Testis (tissue), 3 donors: ENCODE measurements around the gene MAN1C1. TPM values are rescaled to one million over a fixed set of nuclear protein-coding genes. Genes with fewer than 3 reads are reported as not detected.

ENCODE experiments used
- DNase-seq: peaks from one replicate; pipeline ENCODE4 v3.0.0-alpha.2; 2019
- H3K27ac ChIP-seq, 2 donors: fragments of 200-600 bp; sonication (generic); one replicate each; pipeline ENCODE4 v1.5.1; 2019
- H3K27me3 ChIP-seq: fragments of 200-600 bp; sonication (generic); one replicate; pipeline ENCODE4 v1.5.1; 2019
- H3K36me3 ChIP-seq: fragments of 200-600 bp; sonication (generic); one replicate; pipeline ENCODE4 v1.5.1; 2017; ENCODE audit warnings: low read depth; ENCODE audit errors: missing control alignments
- H3K4me1 ChIP-seq: fragments of 200-600 bp; sonication (generic); one replicate; pipeline ENCODE4 v1.5.1; 2019
- H3K4me3 ChIP-seq, 2 donors: fragments of 200-600 bp; sonication (generic); one replicate each; pipeline ENCODE4 v1.5.1; 2017 to 2019
- H3K9me3 ChIP-seq: fragments of 200-600 bp; sonication (generic); one replicate; pipeline ENCODE4 v1.5.1; 2017
- CTCF ChIP-seq, 3 experiments: fragments of 450-650 bp in 2 of 3; fragments of 200-600 bp in 1 of 3; sonication (generic) in 1 of 3; IDR thresholded peaks; one replicate each; pipeline ENCODE4 v1.5.1; 2016 to 2019; ENCODE audit warnings: antibody characterized with exemption in 3 of 3, mild to moderate bottlenecking in 2 of 3, moderate library complexity in 1 of 3
- POLR2A ChIP-seq: fragments of 450-650 bp; IDR thresholded peaks from one replicate; pipeline ENCODE4 v1.6.1; 2017; ENCODE audit warnings: antibody characterized with exemption, mild to moderate bottlenecking, moderate library complexity
- WGBS, 2 donors: methylation state at CpG; one replicate each; pipeline ENCODE4 v1.1.5; 2018; 5-methylcytosine and 5-hydroxymethylcytosine counted together
- intact Hi-C: fragments of 100-400 bp; cut with DNase I; formaldehyde crosslinking; loops from one replicate; pipeline ENCODE4 v1.15.1; 2023; ENCODE audit warnings: low total_unique reads
- polyA plus RNA-seq: library from polyadenylated mRNA; stranded (reverse); fragments of 350-450 nt; fragmentation: Illumina TruSeq; extraction: RNeasy Lipid Tissue Mini Kit (QIAGEN cat#74804); gene quantifications from one replicate; pipeline ENCODE4 v1.2.3, GENCODE V29; 2014; ENCODE audit warnings: low read depth, low replicate concordance; ENCODE audit not compliant: insufficient read depth
- total RNA-seq, 2 donors: library from RNA; depleted of rRNA; stranded (reverse); fragments of >200 nt; gene quantifications; one replicate each; pipeline ENCODE4 v1.2.3, GENCODE V29; 2016

Gene MAN1C1
- total and polyA plus RNA-seq, 3 donors from 2014 or later: 12.8 to 21.1 (median 14.8) TPM

- no peak for TF ChIP-seq CTCF (IDR thresholded peaks at IDR 0.05)
- TF ChIP-seq POLR2A: no peak
- DNase-seq: no peak
- no peak overlapping the region for H3K4me3 ChIP-seq
- H3K27ac ChIP-seq: no peak overlapping the region
- intact Hi-C loops: no loop called here
- H3K36me3 ChIP-seq: no peaks in the 10 kb centered on the region
- no peaks in the 10 kb centered on the region for H3K27me3 ChIP-seq
- H3K9me3 ChIP-seq: no peaks in the 10 kb centered on the region
- H3K4me1 ChIP-seq: peaks cover 17% of the 10 kb centered on the region
- 92% methylated on average over 7 of the region's 7 CpGs for WGBS, 2 donors
Measured at GRCh38 chr1:25710583-25711347, 94.2 kb downstream of the MAN1C1 start.

GRCh38 chr1:25711555-25712298 lies 95.1 kb downstream of the MAN1C1 start:
- Histone ChIP-seq H3K4me3 (no peak overlapping the region), H3K4me1 (peaks cover 9% of the 10 kb centered on the region), H3K36me3 (no peaks in the 10 kb centered on the region), H3K27ac (no peak overlapping the region), H3K9me3 (no peaks in the 10 kb centered on the region), H3K27me3 (no peaks in the 10 kb centered on the region)
- WGBS, 2 donors: 74 to 79% methylated on average over 13 to 16 of the region's 16 CpGs
- DNase-seq: no peak
- TF ChIP-seq CTCF (IDR thresholded peaks at IDR 0.05): no peak
- no peak for TF ChIP-seq POLR2A
- intact Hi-C loops: no loop called here

- no peaks in the 10 kb centered on the region for H3K27me3 ChIP-seq
- no peak for DNase-seq
- H3K4me1 ChIP-seq: peaks cover 4% of the 10 kb centered on the region
- no peak overlapping the region for H3K27ac ChIP-seq
- intact Hi-C loops: no loop called here
- no peaks in the 10 kb centered on the region for H3K9me3 ChIP-seq
- 88 to 95% methylated on average over 6 to 8 of the region's 8 CpGs for WGBS, 2 donors
- no peak overlapping the region for H3K4me3 ChIP-seq
- no peak for TF ChIP-seq POLR2A
- no peak for TF ChIP-seq CTCF (IDR thresholded peaks at IDR 0.05)
- no peaks in the 10 kb centered on the region for H3K36me3 ChIP-seq
Measured at GRCh38 chr1:25712299-25712970, 95.8 kb downstream of the MAN1C1 start.

- Histone ChIP-seq H3K36me3 (no peaks in the 10 kb centered on the region), H3K27me3 (no peaks in the 10 kb centered on the region), H3K4me1 (no peaks in the 10 kb centered on the region), H3K4me3 (no peak overlapping the region), H3K27ac (no peak overlapping the region), H3K9me3 (no peaks in the 10 kb centered on the region)
- TF ChIP-seq POLR2A (no peak), CTCF (IDR thresholded peaks at IDR 0.05) (no peak)
- intact Hi-C loops: no loop called here
- 92% methylated on average over 4 of the region's 4 CpGs for WGBS, 2 donors
- no peak for DNase-seq
Measured at GRCh38 chr1:25713961-25714360, 97.4 kb downstream of the MAN1C1 start.
